Thoracic aorta (tissue), 2 donors: ENCODE data around the gene HPSE2. TPM values are rescaled to one million over a fixed set of nuclear protein-coding genes. Genes with fewer than 3 reads are reported as not detected.

Experiments
- ATAC-seq: fragments of 150-250 bp; one replicate; pipeline ENCODE4 v1.8.0; 2017; ENCODE audit warnings: low read depth; ENCODE audit not compliant: insufficient number of reproducible peaks, low FRiP score
- DNase-seq: peaks from one replicate; pipeline ENCODE4 v3.0.0-alpha.2; 2020; ENCODE audit warnings: low spot score
- H3K27ac ChIP-seq, 2 donors: fragments of 200-600 bp; sonication (generic); 1 replicate in 1 of 2; 2 replicates in 1 of 2; pipeline ENCODE4 v1.5.1; 2016; ENCODE audit warnings: mild to moderate bottlenecking in 2 of 2, moderate library complexity in 2 of 2
- H3K27me3 ChIP-seq: fragments of 200-600 bp; sonication (generic); replicated peaks from 2 replicates; pipeline ENCODE4 v1.6.0; 2016; ENCODE audit warnings: mild to moderate bottlenecking; ENCODE audit not compliant: insufficient read depth
- H3K36me3 ChIP-seq: fragments of 200-600 bp; sonication (generic); one replicate; pipeline ENCODE4 v1.5.1; 2016
- H3K4me1 ChIP-seq, 2 donors: fragments of 200-600 bp; sonication (generic); 1 replicate in 1 of 2; 2 replicates in 1 of 2; pipeline versions ENCODE4 v1.5.1 to v1.6.0; 2016; ENCODE audit warnings: low read depth in 2 of 2, mild to moderate bottlenecking in 1 of 2; ENCODE audit not compliant: control insufficient read depth in 1 of 2
- H3K4me3 ChIP-seq: fragments of 200-600 bp; sonication (generic); 2 replicates; pipeline ENCODE4 v1.5.1; 2016; ENCODE audit warnings: mild to moderate bottlenecking
- H3K9me3 ChIP-seq: fragments of 200-600 bp; sonication (generic); 2 replicates; pipeline ENCODE4 v1.5.1; 2016
- CTCF ChIP-seq: fragments of 200-600 bp; sonication (generic); IDR thresholded peaks from one replicate; pipeline ENCODE4 v1.5.1; 2019; ENCODE audit warnings: antibody characterized with exemption
- total RNA-seq, 2 donors: library from RNA; depleted of rRNA; stranded (reverse); fragments of >200 nt; gene quantifications; one replicate each; pipeline versions ENCODE4 v1.1.0 to v1.2.3, GENCODE V29; 2016

HPSE2 gene
- total RNA-seq, 2 donors from 2014 or later = 1.1 to 1.8 TPM

GRCh38 chr10:98676895-98677294 is 558.8 kb downstream of the HPSE2 start:
- no peak for TF ChIP-seq CTCF
- Histone ChIP-seq H3K4me3 (no peak overlapping the region), H3K4me1 (no peaks in the 10 kb centered on the region), H3K9me3 (no peaks in the 10 kb centered on the region), H3K27ac (no peak overlapping the region), H3K36me3 (no peaks in the 10 kb centered on the region), H3K27me3 (no peaks in the 10 kb centered on the region)
- DNase-seq (no peak), ATAC-seq (no peak)

GRCh38 chr10:98675902-98676301 is 559.8 kb downstream of the HPSE2 start:
- DNase-seq = no peak
- Histone ChIP-seq H3K9me3 (no peaks in the 10 kb centered on the region), H3K27me3 (no peaks in the 10 kb centered on the region), H3K4me1 (no peaks in the 10 kb centered on the region), H3K27ac (no peak overlapping the region), H3K4me3 (no peak overlapping the region), H3K36me3 (no peaks in the 10 kb centered on the region)
- ATAC-seq = no peak
- no peak for TF ChIP-seq CTCF

GRCh38 chr10:98673171-98673782 is 562.4 kb downstream of the HPSE2 start:
- no peak for TF ChIP-seq CTCF
- DNase-seq (no peak), ATAC-seq (no peak)
- Histone ChIP-seq H3K4me1 (no peaks in the 10 kb centered on the region), H3K27me3 (no peaks in the 10 kb centered on the region), H3K27ac (no peak overlapping the region), H3K9me3 (no peaks in the 10 kb centered on the region), H3K36me3 (no peaks in the 10 kb centered on the region), H3K4me3 (no peak overlapping the region)

GRCh38 chr10:98667081-98667480 is 568.6 kb downstream of the HPSE2 start:
- H3K27ac ChIP-seq = no peak overlapping the region
- no peaks in the 10 kb centered on the region for H3K36me3 ChIP-seq
- peaks cover 12% of the 10 kb centered on the region for H3K9me3 ChIP-seq
- no peaks in the 10 kb centered on the region for H3K4me1 ChIP-seq
- no peak for DNase-seq
- no peak overlapping the region for H3K4me3 ChIP-seq
- TF ChIP-seq CTCF = no peak
- ATAC-seq = no peak
- H3K27me3 ChIP-seq = no peaks in the 10 kb centered on the region

GRCh38 chr10:98666276-98666675 is 569.4 kb downstream of the HPSE2 start:
- no peak overlapping the region for H3K4me3 ChIP-seq
- H3K27me3 ChIP-seq = no peaks in the 10 kb centered on the region
- H3K36me3 ChIP-seq = no peaks in the 10 kb centered on the region
- peaks cover 12% of the 10 kb centered on the region for H3K9me3 ChIP-seq
- no peak for TF ChIP-seq CTCF
- no peak overlapping the region for H3K27ac ChIP-seq
- DNase-seq (no peak), ATAC-seq (no peak)
- H3K4me1 ChIP-seq = no peaks in the 10 kb centered on the region
